ENCODE data around the gene EME2. TPM values are rescaled to one million over a fixed set of nuclear protein-coding genes. Genes with fewer than 3 reads are reported as not detected.

Gene EME2
- polyA plus RNA-seq, 1 experiment = 2.4 TPM

DNA sequence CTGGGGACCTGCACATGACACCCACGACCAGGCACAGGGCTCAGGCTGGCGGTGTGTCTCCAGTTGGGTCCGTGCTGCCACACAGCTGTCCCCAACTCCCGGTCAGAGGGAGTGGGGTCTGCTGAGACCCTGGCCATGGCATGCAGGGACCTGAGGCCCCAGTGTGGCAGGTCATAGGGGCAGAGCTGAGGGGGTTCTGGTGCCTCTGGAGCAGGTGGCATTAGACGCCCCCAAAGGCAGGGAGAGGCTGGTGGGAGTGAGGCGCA is 14.4 kb downstream of the EME2 start:
- no peak for DNase-seq (ENCODE audit: low read depth, low spot score)
- POLR2A ChIA-PET = no interaction called here
- no peak for TF ChIP-seq CTCF (IDR thresholded peaks at IDR 0.05; ENCODE audit: low read depth, low read length)
- no peak overlapping the region for H3K27ac ChIP-seq (ENCODE audit: low read depth, low read length)
- no peak overlapping the region for H3K4me3 ChIP-seq (ENCODE audit: low read depth, low read length)
- H3K27me3 ChIP-seq (ENCODE audit: control insufficient read depth, insufficient read depth, low read length) = no peaks in the 10 kb centered on the region
- H3K9me3 ChIP-seq (ENCODE audit: control insufficient read depth, insufficient read depth, low read length) = no peaks in the 10 kb centered on the region; the same call in 1 of the 2 replicates
- CTCF ChIA-PET = no interaction called here

GRCh38 chr16:1787322-1788094 is 14.9 kb downstream of the EME2 start:
- Histone ChIP-seq H3K27ac (ENCODE audit: low read depth, low read length) (no peak overlapping the region), H3K9me3 (ENCODE audit: control insufficient read depth, insufficient read depth, low read length) (no peaks in the 10 kb centered on the region; the same call in 1 of the 2 replicates), H3K4me3 (ENCODE audit: low read depth, low read length) (no peak overlapping the region), H3K27me3 (ENCODE audit: control insufficient read depth, insufficient read depth, low read length) (no peaks in the 10 kb centered on the region)
- TF ChIP-seq CTCF (IDR thresholded peaks at IDR 0.05; ENCODE audit: low read depth, low read length) = no peak
- ChIA-PET POLR2A (no interaction called here), CTCF (no interaction called here)
- DNase-seq (ENCODE audit: low read depth, low spot score) = no peak

GRCh38 chr16:1788095-1788707 is 15.6 kb downstream of the EME2 start:
- ChIA-PET POLR2A (no interaction called here), CTCF (no interaction called here)
- Histone ChIP-seq H3K4me3 (ENCODE audit: low read depth, low read length) (no peak overlapping the region), H3K9me3 (ENCODE audit: control insufficient read depth, insufficient read depth, low read length) (no peaks in the 10 kb centered on the region; the same call in 1 of the 2 replicates), H3K27me3 (ENCODE audit: control insufficient read depth, insufficient read depth, low read length) (no peaks in the 10 kb centered on the region), H3K27ac (ENCODE audit: low read depth, low read length) (no peak overlapping the region)
- TF ChIP-seq CTCF (IDR thresholded peaks at IDR 0.05; ENCODE audit: low read depth, low read length) = no peak
- DNase-seq (ENCODE audit: low read depth, low spot score) = no peak

DNA sequence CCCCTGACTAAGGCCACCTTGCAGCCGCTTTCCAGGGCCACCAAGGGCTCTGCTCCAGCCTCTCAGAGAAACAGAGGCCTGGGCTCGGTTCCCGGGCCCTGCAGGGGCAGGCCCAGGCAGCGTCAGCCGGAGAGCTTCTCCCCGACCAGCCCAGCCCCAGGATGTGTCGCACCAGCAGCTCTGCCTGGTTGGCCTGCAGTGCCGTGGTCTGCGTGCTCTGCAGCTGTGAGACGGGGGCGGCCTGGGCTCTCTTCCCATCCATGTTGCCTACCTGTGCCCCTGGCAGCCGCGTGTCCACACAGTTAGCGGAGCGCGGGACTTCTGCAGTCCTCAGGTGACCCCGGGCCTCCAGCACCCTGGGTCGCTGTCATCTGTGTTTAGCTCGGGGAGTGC is 16.1 kb downstream of the EME2 start:
- ChIA-PET CTCF (no interaction called here), POLR2A (no interaction called here)
- TF ChIP-seq CTCF (IDR thresholded peaks at IDR 0.05; ENCODE audit: low read depth, low read length) = no peak
- Histone ChIP-seq H3K4me3 (ENCODE audit: low read depth, low read length) (no peak overlapping the region), H3K27ac (ENCODE audit: low read depth, low read length) (no peak overlapping the region), H3K27me3 (ENCODE audit: control insufficient read depth, insufficient read depth, low read length) (no peaks in the 10 kb centered on the region), H3K9me3 (ENCODE audit: control insufficient read depth, insufficient read depth, low read length) (no peaks in the 10 kb centered on the region; the same call in 1 of the 2 replicates)
- no peak for DNase-seq (ENCODE audit: low read depth, low spot score)

- Histone ChIP-seq H3K27me3 (ENCODE audit: control insufficient read depth, insufficient read depth, low read length) (no peaks in the 10 kb centered on the region), H3K27ac (ENCODE audit: low read depth, low read length) (no peak overlapping the region), H3K9me3 (ENCODE audit: control insufficient read depth, insufficient read depth, low read length) (no peaks in the 10 kb centered on the region; the same call in 1 of the 2 replicates), H3K4me3 (ENCODE audit: low read depth, low read length) (no peak overlapping the region)
- TF ChIP-seq CTCF (IDR thresholded peaks at IDR 0.05; ENCODE audit: low read depth, low read length) = no peak
- DNase-seq (ENCODE audit: low read depth, low spot score) = no peak
- ChIA-PET CTCF (no interaction called here), POLR2A (no interaction called here)
These were observed 17.0 kb downstream of the EME2 start for GRCh38 chr16:1789643-1790045.
